ENCODE data around the gene NCMAP. TPM values are rescaled to one million over a fixed set of nuclear protein-coding genes. Genes with fewer than 3 reads are reported as not detected.
A peak's percentile ranks its signal among the peaks of the same experiment; 100 is the strongest.

The NCMAP gene
- polyA plus RNA-seq, 1 of the 3 experiments (the other 2 are of a cell fraction): not detected

DNA sequence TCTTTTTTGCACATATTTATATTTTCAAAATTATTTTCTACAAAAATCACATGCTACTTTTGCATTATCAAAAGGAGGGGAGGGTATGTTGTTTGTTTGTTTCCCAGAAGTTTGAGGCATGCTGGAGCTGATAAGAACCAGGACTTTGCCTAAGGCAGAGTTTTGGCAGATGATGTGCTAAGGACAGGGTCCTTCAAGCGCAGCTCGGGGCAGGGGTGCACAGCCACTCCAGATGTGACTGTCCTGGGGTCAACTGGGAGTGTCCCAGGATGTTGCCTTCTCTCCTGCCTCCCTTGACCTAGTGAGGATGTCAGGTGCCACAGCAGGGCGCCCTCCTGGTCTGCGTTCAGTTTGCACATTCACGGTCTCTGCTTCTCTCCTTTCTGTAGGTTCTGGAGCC is 44.7 kb downstream of the NCMAP start:
- H3K4me2 ChIP-seq: peak overlapping the region; percentile 54

More for the DNA sequence above, 44.7 kb downstream of the NCMAP start:
- 11% methylated on average over 5 of the region's 5 CpGs for WGBS (ENCODE audit: low lambda C conversion rate)
- no peaks in the 10 kb centered on the region for H3K27me3 ChIP-seq (ENCODE audit: insufficient read depth)
- peaks cover 0 to 4% of the 10 kb centered on the region in 2 experiments; a peak in 1 of 4 replicates for H3K4me1 ChIP-seq (ENCODE audit: control insufficient read depth in 1 of 2, insufficient read depth in 2 of 2, low read depth in 1 of 2, low read length in 1 of 2)
- H3F3A ChIP-seq (replicated peaks; ENCODE audit: insufficient read depth): no peaks in the 10 kb centered on the region
- peak overlapping the region; percentile 10 to 29; a peak in 2 of 4 replicates for H3K4me3 ChIP-seq (ENCODE audit: low read depth in 2 of 2, low read length in 1 of 2)
- H4K20me1 ChIP-seq (ENCODE audit: insufficient read depth): no peaks in the 10 kb centered on the region
- TF ChIP-seq REST (IDR thresholded peaks at IDR 0.05; ENCODE audit: low read depth, low read length): no peak
- TF ChIP-seq JUND (IDR thresholded peaks at IDR 0.05): no peak
- no peak for TF ChIP-seq ZBTB33 (IDR thresholded peaks at IDR 0.05; ENCODE audit: borderline replicate concordance, low read depth)
- TF ChIP-seq MXI1 (IDR thresholded peaks at IDR 0.05; ENCODE audit: low read depth, low read length): no peak
- TF ChIP-seq, protein P1, sequence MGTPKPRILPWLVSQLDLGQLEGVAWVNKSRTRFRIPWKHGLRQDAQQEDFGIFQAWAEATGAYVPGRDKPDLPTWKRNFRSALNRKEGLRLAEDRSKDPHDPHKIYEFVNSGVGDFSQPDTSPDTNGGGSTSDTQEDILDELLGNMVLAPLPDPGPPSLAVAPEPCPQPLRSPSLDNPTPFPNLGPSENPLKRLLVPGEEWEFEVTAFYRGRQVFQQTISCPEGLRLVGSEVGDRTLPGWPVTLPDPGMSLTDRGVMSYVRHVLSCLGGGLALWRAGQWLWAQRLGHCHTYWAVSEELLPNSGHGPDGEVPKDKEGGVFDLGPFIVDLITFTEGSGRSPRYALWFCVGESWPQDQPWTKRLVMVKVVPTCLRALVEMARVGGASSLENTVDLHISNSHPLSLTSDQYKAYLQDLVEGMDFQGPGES (IDR thresholded peaks at IDR 0.05; ENCODE audit: low read depth, low read length): no peak
- TF ChIP-seq POLR2AphosphoS5 (IDR thresholded peaks at IDR 0.05; ENCODE audit: low read depth, low read length): no peak
- TF ChIP-seq NRF1 (IDR thresholded peaks at IDR 0.05; ENCODE audit: low read depth, low read length): no peak
- TF ChIP-seq RFX5 (IDR thresholded peaks at IDR 0.05; ENCODE audit: low read length): no peak
- TF ChIP-seq, protein P2, sequence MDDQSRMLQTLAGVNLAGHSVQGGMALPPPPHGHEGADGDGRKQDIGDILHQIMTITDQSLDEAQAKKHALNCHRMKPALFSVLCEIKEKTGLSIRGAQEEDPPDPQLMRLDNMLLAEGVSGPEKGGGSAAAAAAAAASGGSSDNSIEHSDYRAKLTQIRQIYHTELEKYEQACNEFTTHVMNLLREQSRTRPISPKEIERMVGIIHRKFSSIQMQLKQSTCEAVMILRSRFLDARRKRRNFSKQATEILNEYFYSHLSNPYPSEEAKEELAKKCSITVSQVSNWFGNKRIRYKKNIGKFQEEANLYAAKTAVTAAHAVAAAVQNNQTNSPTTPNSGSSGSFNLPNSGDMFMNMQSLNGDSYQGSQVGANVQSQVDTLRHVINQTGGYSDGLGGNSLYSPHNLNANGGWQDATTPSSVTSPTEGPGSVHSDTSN (IDR thresholded peaks at IDR 0.05): no peak
- TF ChIP-seq FOXM1 (IDR thresholded peaks at IDR 0.05; ENCODE audit: low read depth): no peak
- no peak for TF ChIP-seq SMC3 (IDR thresholded peaks at IDR 0.05; ENCODE audit: low read depth, low read length)
- TF ChIP-seq SIN3A (IDR thresholded peaks at IDR 0.05; ENCODE audit: borderline replicate concordance, low read depth, low read length): no peak
- POLR2A ChIA-PET: no interaction called here
- peak; percentile 24 for DNase-seq
- no peaks in the 10 kb centered on the region for H3K9me2 ChIP-seq
- no peaks in the 10 kb centered on the region for H3K79me2 ChIP-seq (ENCODE audit: insufficient read depth)
- peak overlapping the region; percentile 61 for H2AFZ ChIP-seq (ENCODE audit: low read depth)
- H3K9ac ChIP-seq: no peak overlapping the region
- CTCF ChIA-PET: interaction anchor here (2.5 kb wide), 1 partner anchor 13 kb away, joined by 9 read pairs; no protein-coding TSS in a partner anchor
- H3K27ac ChIP-seq (ENCODE audit: low read depth in 2 of 2, low read length in 1 of 2): no peak overlapping the region
- H3K9me3 ChIP-seq: no peaks in the 10 kb centered on the region
- no peaks in the 10 kb centered on the region for H3K36me3 ChIP-seq (replicated peaks in 1 of 2; ENCODE audit: control insufficient read depth in 1 of 2, insufficient read depth in 2 of 2, low read length in 1 of 2)

Measured in SK-N-SH (cell line).